B cell (primary cell): ENCODE data around the gene EP400. TPM values are rescaled to one million over a fixed set of nuclear protein-coding genes. Genes with fewer than 3 reads are reported as not detected.

ENCODE experiments used
- ATAC-seq: fragments of 200-7000 bp; cut with Tn5 transposase; one replicate; pipeline ENCODE4 v1.10.0; 2021; ENCODE audit warnings: low read depth, mild to moderate bottlenecking, moderate number of reproducible peaks, moderate library complexity
- CTCF ChIA-PET: fragments of 350-600 bp; sonication (Branson Sonifier 250); formaldehyde crosslinking; loops from one replicate; lab custom pipeline; 2021; ENCODE audit warnings: antibody characterized with exemption, inconsistent platforms; lab: Charles Lee
- POLR2A ChIA-PET: fragments of 350-600 bp; sonication (Branson Sonifier 250); formaldehyde crosslinking; loops from one replicate; lab custom pipeline; 2021; ENCODE audit warnings: antibody characterized with exemption; lab: Charles Lee
- DNase-seq: peaks from one replicate; pipeline ENCODE4 v3.0.0; 2013
- H2AFZ ChIP-seq: 2 replicates; pipeline ENCODE4 v1.6.1; 2012; ENCODE audit warnings: mild to moderate bottlenecking, low read depth, low read length; ENCODE audit not compliant: insufficient read depth, poor library complexity, severe bottlenecking
- H3K27ac ChIP-seq, 2 donors: 1 replicate in 1 of 2; 2 replicates in 1 of 2; pipeline ENCODE4 v1.5.1; 2012 to 2013; ENCODE audit warnings: low read length in 2 of 2, mild to moderate bottlenecking in 2 of 2, moderate library complexity in 1 of 2
- H3K27me3 ChIP-seq, 4 experiments: fragments of 200-600 bp in 1 of 4; sonication (generic) in 1 of 4; replicated peaks in 1 of 4; 1 replicate in 2 of 4; 2 replicates in 2 of 4; pipeline versions ENCODE4 v1.6.1 to v1.7.0; 2013 to 2016; ENCODE audit warnings: low read length in 3 of 4, mild to moderate bottlenecking in 2 of 4, mixed read lengths in 1 of 4, moderate library complexity in 1 of 4; ENCODE audit not compliant: insufficient read depth in 4 of 4, control insufficient read depth in 3 of 4; ENCODE audit errors: control extremely low read depth in 1 of 4
- H3K36me3 ChIP-seq, 2 experiments: replicated peaks in 1 of 2; 1 replicate in 1 of 2; 2 replicates in 1 of 2; pipeline versions ENCODE4 v1.6.1 to v1.7.1; 2013; ENCODE audit warnings: low read length in 1 of 2; ENCODE audit not compliant: insufficient read depth in 2 of 2, control insufficient read depth in 1 of 2; ENCODE audit errors: control extremely low read depth in 1 of 2, extremely low read depth in 1 of 2
- H3K4me1 ChIP-seq, 2 donors: fragments of 200-600 bp in 1 of 2; sonication (generic) in 1 of 2; 1 replicate in 1 of 2; 2 replicates in 1 of 2; pipeline versions ENCODE4 v1.5.1 to v1.6.1; 2013 to 2017; ENCODE audit warnings: low read length in 2 of 2; ENCODE audit not compliant: control insufficient read depth in 2 of 2, insufficient read depth in 2 of 2
- H3K4me2 ChIP-seq: replicated peaks from 2 replicates; pipeline ENCODE3; 2012; ENCODE audit warnings: mild to moderate bottlenecking, low read depth, low read length; ENCODE audit not compliant: poor library complexity, severe bottlenecking
- H3K4me3 ChIP-seq, 5 experiments: fragments of 200-600 bp in 1 of 5; sonication (generic) in 1 of 5; 1 replicate in 3 of 5; 2 replicates in 2 of 5; pipeline versions ENCODE4 v1.5.1 to v1.7.0; 2011 to 2016; ENCODE audit warnings: low read length in 4 of 5, mild to moderate bottlenecking in 4 of 5, low read depth in 2 of 5, control low read depth in 1 of 5, moderate library complexity in 1 of 5; ENCODE audit not compliant: insufficient read depth in 1 of 5; ENCODE audit errors: control extremely low read depth in 1 of 5, extremely low read depth in 1 of 5
- H3K79me2 ChIP-seq: fragments of 200-600 bp; sonication (generic); one replicate; pipeline ENCODE4 v1.6.0; 2016; ENCODE audit warnings: low read length; ENCODE audit not compliant: control insufficient read depth, insufficient read depth
- H3K9ac ChIP-seq: fragments of 200-600 bp; sonication (generic); 2 replicates; pipeline ENCODE4 v1.6.1; 2017; ENCODE audit warnings: mild to moderate bottlenecking, low read length, moderate library complexity
- H3K9me3 ChIP-seq, 3 donors: one replicate each; pipeline versions ENCODE4 v1.6.1 to v1.7.1; 2013; ENCODE audit warnings: low read length in 2 of 3; ENCODE audit not compliant: control insufficient read depth in 2 of 3, insufficient read depth in 1 of 3; ENCODE audit errors: control extremely low read depth in 1 of 3
- H4K20me1 ChIP-seq: 2 replicates; pipeline ENCODE4 v1.6.0; 2012; ENCODE audit warnings: mild to moderate bottlenecking, low read length; ENCODE audit not compliant: insufficient read depth, control insufficient read depth, poor library complexity, severe bottlenecking
- H3K27ac Mint-ChIP-seq: one replicate; pipeline ENCODE4 v1.8.0; 2021; ENCODE audit warnings: mixed read lengths
- H3K27me3 Mint-ChIP-seq: one replicate; pipeline ENCODE4 v1.8.0; 2021; ENCODE audit warnings: mixed read lengths
- H3K4me1 Mint-ChIP-seq: one replicate; pipeline ENCODE4 v1.8.0; 2021; ENCODE audit warnings: mixed read lengths
- H3K4me3 Mint-ChIP-seq: one replicate; pipeline ENCODE4 v1.8.0; 2021; ENCODE audit warnings: mixed read lengths
- H3K9me3 Mint-ChIP-seq: one replicate; pipeline ENCODE4 v1.8.0; 2022; ENCODE audit warnings: mixed read lengths; ENCODE audit not compliant: insufficient read depth
- CTCF ChIP-seq: fragments of 200-600 bp; IDR thresholded peaks from one replicate; pipeline ENCODE4 v1.8.0; 2022; ENCODE audit warnings: antibody characterized with exemption, mild to moderate bottlenecking
- EZH2 ChIP-seq: IDR thresholded peaks from 2 replicates; pipeline ENCODE4 v1.6.1; 2012; ENCODE audit warnings: borderline replicate concordance, low read depth, mild to moderate bottlenecking, moderate library complexity, low read length; ENCODE audit not compliant: insufficient read depth, poor library complexity, severe bottlenecking
- WGBS: methylation state at CpG from one replicate; pipeline ENCODE4 v1.1.5; 2013; ENCODE audit warnings: missing lambda C conversion rate; ENCODE audit not compliant: insufficient coverage; 5-methylcytosine and 5-hydroxymethylcytosine counted together
- intact Hi-C: fragments of 100-400 bp; cut with micrococcal nuclease; formaldehyde crosslinking; loops from one replicate; pipeline ENCODE4 v1.10.0; 2022
- polyA plus RNA-seq: library from polyadenylated mRNA; depleted of rRNA; stranded (reverse); fragments of >200 nt; gene quantifications from 2 replicates; pipeline ENCODE4 v1.2.3, GENCODE V29; 2012
- total RNA-seq, 2 donors: library from RNA; stranded (reverse); fragments of 120-200 nt in 1 of 2; gene quantifications; 1 replicate in 1 of 2; 2 replicates in 1 of 2; pipeline versions ENCODE4 v1.2.3 to v1.2.4, GENCODE V29; 2013 to 2022

Gene EP400
- total and polyA plus RNA-seq, 2 donors (not counting 1 experiment from before 2014, with no cell fraction given) = 17.3 to 82.2 TPM

- Mint-ChIP-seq H3K27me3 (no peaks in the 10 kb centered on the region), H3K9me3 (no peaks in the 10 kb centered on the region), H3K27ac (no peak overlapping the region), H3K4me1 (no peaks in the 10 kb centered on the region), H3K4me3 (no peak overlapping the region)
- H3K36me3 ChIP-seq = peaks cover 0 to 56% of the 10 kb centered on the region in 2 experiments
- H2AFZ ChIP-seq = no peak overlapping the region
- peaks cover 22% of the 10 kb centered on the region for H4K20me1 ChIP-seq
- H3K9me3 ChIP-seq = no peaks in the 10 kb centered on the region
- no peaks in the 10 kb centered on the region for H3K4me1 ChIP-seq
- H3K27me3 ChIP-seq = no peaks in the 10 kb centered on the region
- 96% methylated on average over 17 of the region's 20 CpGs for WGBS
- no peaks in the 10 kb centered on the region for H3K79me2 ChIP-seq
- ATAC-seq (no peak), DNase-seq (no peak)
- no peak overlapping the region for H3K27ac ChIP-seq
- ChIA-PET CTCF (no interaction called here), POLR2A (no interaction called here)
- H3K4me2 ChIP-seq = no peak overlapping the region
- intact Hi-C loops = no loop called here
- no peak overlapping the region for H3K4me3 ChIP-seq
- H3K9ac ChIP-seq = no peak overlapping the region
- TF ChIP-seq CTCF (no peak), EZH2 (no peak)
These were observed 34.6 kb upstream of the EP400 start for GRCh38 chr12:131915000-131915689.

GRCh38 chr12:131915823-131916222, 33.9 kb upstream of the EP400 start:
- H3K4me3 ChIP-seq = no peak overlapping the region
- Mint-ChIP-seq H3K4me1 (no peaks in the 10 kb centered on the region), H3K4me3 (no peak overlapping the region), H3K27me3 (no peaks in the 10 kb centered on the region), H3K27ac (no peak overlapping the region), H3K9me3 (no peaks in the 10 kb centered on the region)
- H3K27me3 ChIP-seq = no peaks in the 10 kb centered on the region
- H3K79me2 ChIP-seq = no peaks in the 10 kb centered on the region
- ATAC-seq (no peak), DNase-seq (no peak)
- H4K20me1 ChIP-seq = peaks cover 15% of the 10 kb centered on the region
- no peaks in the 10 kb centered on the region for H3K9me3 ChIP-seq
- no peak overlapping the region for H3K27ac ChIP-seq
- no peaks in the 10 kb centered on the region for H3K4me1 ChIP-seq
- intact Hi-C loops = no loop called here
- CTCF ChIA-PET = no interaction called here
- POLR2A ChIA-PET = no interaction called here
- H3K36me3 ChIP-seq = peaks cover 0 to 53% of the 10 kb centered on the region in 2 experiments
- whole genome bisulfite sequencing = 95% methylated on average over 17 of the region's 21 CpGs
- H2AFZ ChIP-seq = no peak overlapping the region
- H3K4me2 ChIP-seq = no peak overlapping the region
- H3K9ac ChIP-seq = no peak overlapping the region
- TF ChIP-seq CTCF (no peak), EZH2 (no peak)
